ACC112 (cell line): ENCODE data around the gene ST6GALNAC4.
"Not testable (repeated sequence)": the region's sequence is repeated elsewhere in the genome, so short reads cannot be mapped to it uniquely, and the experiment has no call there.

ENCODE experiments used
- H2AFZ ChIP-seq: fragments of 200-600 bp; sonication (generic); one replicate; pipeline ENCODE4 v1.6.0; 2017; ENCODE audit warnings: antibody characterized with exemption, low read length; ENCODE audit not compliant: unreplicated experiment
- H3K27ac ChIP-seq: fragments of 200-600 bp; sonication (generic); 2 replicates; pipeline ENCODE4 v1.5.1; 2014; ENCODE audit warnings: low read depth, mild to moderate bottlenecking, antibody characterized with exemption, low read length, moderate library complexity
- H3K27me3 ChIP-seq: fragments of 200-600 bp; sonication (generic); 2 replicates; pipeline ENCODE4 v1.6.1; 2014; ENCODE audit warnings: mild to moderate bottlenecking, antibody characterized with exemption, low read length, moderate library complexity, mixed read lengths; ENCODE audit not compliant: insufficient read depth
- H3K36me3 ChIP-seq: fragments of 200-600 bp; sonication (generic); 2 replicates; pipeline ENCODE4 v1.6.1; 2016; ENCODE audit warnings: mild to moderate bottlenecking, antibody characterized with exemption, low read length, moderate library complexity, mixed read lengths; ENCODE audit not compliant: insufficient read depth
- H3K4me1 ChIP-seq: fragments of 200-600 bp; sonication (generic); one replicate; pipeline ENCODE4 v1.6.1; 2016; ENCODE audit warnings: low read length, mixed read lengths; ENCODE audit not compliant: insufficient read depth, unreplicated experiment, control insufficient read depth
- H3K4me3 ChIP-seq: fragments of 200-600 bp; sonication (generic); 2 replicates; pipeline ENCODE4 v1.5.1; 2014; ENCODE audit warnings: mild to moderate bottlenecking, low read depth, low read length
- H3K79me2 ChIP-seq: fragments of 200-600 bp; sonication (generic); one replicate; pipeline ENCODE4 v1.6.0; 2016; ENCODE audit warnings: low read length; ENCODE audit not compliant: control insufficient read depth, unreplicated experiment, insufficient read depth

Gene ST6GALNAC4

DNA sequence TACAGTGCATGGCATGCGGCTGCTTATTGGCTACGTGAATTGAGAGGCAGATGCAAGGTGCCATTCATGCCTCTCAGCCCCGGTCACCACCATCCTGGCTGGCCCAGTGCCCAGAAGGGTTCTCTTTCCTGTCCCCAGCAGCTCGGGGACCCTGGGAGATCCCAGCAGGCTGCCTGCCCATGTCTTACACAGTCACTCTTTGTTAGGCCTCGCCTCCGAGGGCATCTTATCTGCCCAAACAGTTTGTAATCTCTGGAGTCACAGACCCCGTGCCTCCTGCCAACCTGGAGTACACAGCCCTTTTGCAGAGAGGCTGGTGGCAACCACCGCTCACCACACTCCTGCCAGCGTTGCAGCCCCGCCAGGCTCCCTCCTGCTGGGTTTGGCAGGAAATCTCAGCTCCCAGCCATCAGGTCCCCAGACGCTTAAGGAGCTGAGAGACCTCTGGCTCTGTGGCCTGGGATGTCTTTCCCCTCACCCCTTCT is 32.4 kb downstream of the ST6GALNAC4 start:
- no peaks in the 10 kb centered on the region for H3K27me3 ChIP-seq
- H3K36me3 ChIP-seq: peaks cover 24% of the 10 kb centered on the region
- H2AFZ ChIP-seq: no peak overlapping the region
- H3K4me1 ChIP-seq: no peaks in the 10 kb centered on the region
- no peak overlapping the region for H3K4me3 ChIP-seq
- H3K27ac ChIP-seq: no peak overlapping the region
- H3K79me2 ChIP-seq: no peaks in the 10 kb centered on the region

- Histone ChIP-seq H3K4me3 (no peak overlapping the region), H3K4me1 (no peaks in the 10 kb centered on the region), H2AFZ (no peak overlapping the region), H3K79me2 (no peaks in the 10 kb centered on the region), H3K27me3 (no peaks in the 10 kb centered on the region), H3K27ac (no peak overlapping the region), H3K36me3 (peaks cover 24% of the 10 kb centered on the region)
Observed at GRCh38 chr9:127883959-127884358, 32.9 kb downstream of the ST6GALNAC4 start.

- H2AFZ ChIP-seq, H3K27ac ChIP-seq, H3K27me3 ChIP-seq, H3K36me3 ChIP-seq, H3K4me3 ChIP-seq, H3K4me1 ChIP-seq, H3K79me2 ChIP-seq: not testable (repeated sequence)
Observed at GRCh38 chr9:127881715-127882114, 35.1 kb downstream of the ST6GALNAC4 start.

- Histone ChIP-seq H3K36me3 (no peaks in the 10 kb centered on the region), H3K4me1 (peaks cover 20% of the 10 kb centered on the region), H3K4me3 (no peak overlapping the region), H3K27me3 (no peaks in the 10 kb centered on the region), H3K27ac (no peak overlapping the region), H2AFZ (no peak overlapping the region), H3K79me2 (peaks cover 3% of the 10 kb centered on the region)
Observed at GRCh38 chr9:127880143-127880542, 36.7 kb downstream of the ST6GALNAC4 start.

DNA sequence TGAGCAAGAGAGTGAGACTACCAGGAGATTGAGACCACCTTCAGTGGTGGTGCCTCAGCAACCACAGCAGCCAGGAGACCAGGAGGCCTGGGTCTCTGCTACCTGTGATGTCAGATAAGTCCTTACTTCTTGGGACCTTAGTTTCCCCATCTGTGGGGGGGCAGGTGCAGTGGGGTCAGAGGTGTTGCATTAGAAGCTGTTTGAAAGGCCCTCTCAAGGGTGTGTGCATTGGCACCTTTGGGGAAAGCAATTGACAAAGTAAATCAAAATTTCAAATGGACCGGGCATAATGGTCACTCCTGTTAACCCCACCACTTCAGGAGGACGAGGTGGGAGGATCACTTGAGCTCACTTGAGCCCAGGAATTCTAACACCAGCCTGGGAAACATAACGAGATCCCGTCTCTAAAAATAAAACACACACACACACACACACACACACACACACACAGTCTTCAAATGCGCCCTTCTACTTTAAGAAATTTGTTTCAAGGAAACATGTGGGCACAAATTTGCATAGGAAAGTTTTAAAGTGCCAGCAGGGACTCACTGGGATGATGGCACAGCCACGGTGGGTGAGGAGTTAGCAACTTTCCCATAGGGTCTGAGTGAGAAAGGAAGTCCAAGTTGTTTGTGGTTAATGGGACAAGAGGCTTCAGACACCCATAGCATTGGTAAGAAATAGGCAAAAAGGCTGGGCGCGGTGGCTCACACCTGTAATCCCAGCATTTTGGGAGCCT is 38.0 kb downstream of the ST6GALNAC4 start:
- H3K79me2 ChIP-seq: peaks cover 3% of the 10 kb centered on the region
- no peaks in the 10 kb centered on the region for H3K27me3 ChIP-seq
- H2AFZ ChIP-seq: no peak overlapping the region
- H3K4me3 ChIP-seq: no peak overlapping the region
- H3K27ac ChIP-seq: no peak overlapping the region
- H3K36me3 ChIP-seq: no peaks in the 10 kb centered on the region
- H3K4me1 ChIP-seq: peaks cover 33% of the 10 kb centered on the region

DNA sequence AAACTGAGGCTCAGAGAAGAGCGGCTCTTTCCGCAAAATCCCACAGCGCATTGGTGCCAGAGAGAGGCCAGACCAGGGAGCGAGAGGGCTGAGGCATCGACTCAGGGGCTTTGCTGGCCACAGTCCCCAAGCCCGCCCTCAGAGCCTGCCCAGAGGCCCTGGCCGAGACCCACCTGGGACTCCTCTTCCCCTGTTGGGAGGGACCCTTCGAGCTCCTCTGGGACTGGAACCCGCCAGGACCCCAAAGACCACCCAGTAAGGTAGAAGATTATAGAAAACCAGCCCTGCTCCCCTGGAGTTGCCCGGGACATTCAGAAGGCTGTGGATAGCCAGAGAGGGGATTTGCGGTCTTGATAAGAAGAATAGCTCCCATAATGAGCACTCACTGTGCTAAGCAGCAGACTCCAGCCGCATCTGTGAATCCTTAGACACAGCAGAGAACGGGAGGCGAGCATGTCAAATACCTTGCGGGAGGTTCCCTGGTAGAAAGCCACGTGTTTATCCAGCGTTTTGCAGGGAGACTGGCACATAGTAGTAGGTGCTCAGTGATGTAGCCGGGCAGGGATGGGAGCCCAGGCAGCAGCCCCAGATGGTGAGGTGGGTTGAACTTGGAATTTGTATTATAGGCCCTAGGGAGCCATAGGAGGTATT is 38.7 kb downstream of the ST6GALNAC4 start:
- Histone ChIP-seq H3K27me3 (no peaks in the 10 kb centered on the region), H3K27ac (no peak overlapping the region), H2AFZ (no peak overlapping the region), H3K4me3 (peak overlapping the region; percentile 83), H3K36me3 (no peaks in the 10 kb centered on the region), H3K79me2 (peaks cover 3% of the 10 kb centered on the region), H3K4me1 (peaks cover 39% of the 10 kb centered on the region)

DNA sequence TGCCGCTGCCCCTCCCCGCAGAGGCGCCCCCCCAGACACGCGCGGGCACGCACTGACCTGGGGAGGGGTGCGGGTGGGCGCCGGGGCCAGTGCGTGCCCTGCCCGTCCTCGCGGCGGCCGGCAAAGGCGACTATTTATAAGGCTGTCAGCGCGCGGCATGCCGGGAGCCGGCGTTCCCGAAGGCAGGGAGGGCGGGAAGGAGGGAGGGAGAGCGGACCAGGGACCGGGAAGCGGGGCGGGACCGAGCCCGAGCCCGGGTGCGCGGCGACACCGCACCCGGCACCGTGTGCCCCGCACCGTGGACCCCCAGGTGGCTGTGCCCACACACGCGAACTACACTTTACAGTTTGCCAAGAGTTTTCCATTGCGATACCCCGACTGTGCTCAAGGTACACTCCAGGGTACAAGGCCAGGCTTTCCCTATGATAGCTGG is 39.3 kb downstream of the ST6GALNAC4 start, which contains the start of gene AK1:
AK1 (minus strand) TSS at position 110 of the 433 bp plus-strand sequence. CDS start 3,058 bp downstream, outside the sequence.
- H2AFZ ChIP-seq: no peak within 1 kb of the TSS
- peak within 1 kb of the TSS; percentile 83 for H3K4me3 ChIP-seq
- H3K36me3 ChIP-seq: no peaks in the 10 kb centered on the region
- no peaks in the 10 kb centered on the region for H3K27me3 ChIP-seq
- peaks cover 39% of the 10 kb centered on the region for H3K4me1 ChIP-seq
- peaks cover 3% of the 10 kb centered on the region for H3K79me2 ChIP-seq
- peak within 1 kb of the TSS; percentile 25; the same call in 1 of the 2 replicates for H3K27ac ChIP-seq

DNA sequence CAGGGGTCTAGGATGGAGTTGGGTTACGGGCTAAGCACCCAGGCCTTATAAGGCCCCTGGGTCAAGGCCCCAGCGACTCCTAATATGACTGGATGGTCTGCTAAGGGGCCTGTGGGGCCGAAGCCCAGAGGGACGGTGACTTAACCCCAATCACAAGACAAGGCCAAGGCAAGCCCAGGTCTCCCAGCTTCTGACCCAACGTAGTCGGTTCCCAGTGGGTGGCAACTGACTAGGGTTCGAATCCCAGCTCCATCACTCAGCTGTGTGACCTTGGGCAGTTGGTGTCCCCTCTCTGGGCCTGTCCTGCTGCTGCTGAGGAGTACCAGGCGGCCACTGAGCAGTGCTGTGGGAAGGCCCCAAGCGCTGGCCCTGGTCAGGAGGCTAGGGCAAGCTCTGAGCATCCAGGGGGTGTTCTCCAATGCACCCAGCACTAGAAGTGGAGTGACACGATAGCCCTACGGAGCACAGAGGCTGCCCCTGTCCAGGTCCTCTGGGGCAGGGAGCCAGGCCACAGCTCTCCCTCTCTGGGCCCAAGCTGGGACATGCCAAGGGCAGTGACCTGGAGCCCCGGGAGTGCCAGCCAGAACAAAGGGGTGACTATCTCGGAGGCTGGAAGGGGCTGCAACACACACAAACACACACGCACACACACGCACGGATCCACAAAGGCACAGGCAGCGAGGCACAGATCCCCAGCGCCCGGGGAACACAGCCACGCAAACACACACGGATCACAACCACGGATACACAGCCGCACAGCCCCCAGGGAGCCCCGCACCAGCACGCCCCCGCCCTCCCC is 39.9 kb downstream of the ST6GALNAC4 start:
- H3K36me3 ChIP-seq: no peaks in the 10 kb centered on the region
- peak overlapping the region; percentile 25; the same call in 1 of the 2 replicates for H3K27ac ChIP-seq
- H3K4me1 ChIP-seq: peaks cover 41% of the 10 kb centered on the region
- no peaks in the 10 kb centered on the region for H3K27me3 ChIP-seq
- peak overlapping the region; percentile 83 for H3K4me3 ChIP-seq
- no peak overlapping the region for H2AFZ ChIP-seq
- peaks cover 3% of the 10 kb centered on the region for H3K79me2 ChIP-seq

GRCh38 chr9:127876026-127876763 is 40.6 kb downstream of the ST6GALNAC4 start:
- no peak overlapping the region for H3K27ac ChIP-seq
- peak overlapping the region; percentile 83 for H3K4me3 ChIP-seq
- no peak overlapping the region for H2AFZ ChIP-seq
- peaks cover 3% of the 10 kb centered on the region for H3K79me2 ChIP-seq
- peaks cover 45% of the 10 kb centered on the region for H3K4me1 ChIP-seq
- no peaks in the 10 kb centered on the region for H3K36me3 ChIP-seq
- H3K27me3 ChIP-seq: no peaks in the 10 kb centered on the region
